IMR-90 (cell line): ENCODE data around the gene MCUB. TPM values are rescaled to one million over a fixed set of nuclear protein-coding genes. Genes with fewer than 3 reads are reported as not detected.

Source experiments
- ATAC-seq: fragments of 200-7000 bp; cut with Tn5 transposase; 2 replicates; pipeline ENCODE4 v1.9.1; 2020; ENCODE audit warnings: low read depth, mild to moderate bottlenecking, moderate library complexity
- BruUV-seq: library from RNA; stranded (reverse); fragments of 400-500 nt; replicated peaks from 2 replicates; lab custom pipeline; 2021; lab: Mats Ljungman, UMichigan
- CTCF ChIA-PET: fragments of 300-600 bp; formaldehyde crosslinking; extraction: SDS; loops from one replicate; lab custom pipeline; 2021; ENCODE audit warnings: antibody characterized with exemption; lab: Yijun Ruan, JAX
- POLR2A ChIA-PET: fragments of 300-600 bp; sonication (Branson Sonifier 250); formaldehyde crosslinking; loops from one replicate; lab custom pipeline; 2022; ENCODE audit warnings: antibody characterized with exemption; ENCODE audit not compliant: unreplicated experiment; lab: Charles Lee
- DNase-seq: peaks from one replicate; pipeline ENCODE4 v3.0.0; 2013
- H2AFZ ChIP-seq: replicated peaks from 2 replicates; pipeline ENCODE3; 2013; ENCODE audit warnings: low read length, mild to moderate bottlenecking; ENCODE audit not compliant: poor library complexity
- H2AK5ac ChIP-seq: 2 replicates; pipeline ENCODE4 v1.6.1; 2013; ENCODE audit warnings: low read depth, low read length, inconsistent platforms
- H2AK9ac ChIP-seq: replicated peaks from 2 replicates; pipeline ENCODE3; 2013; ENCODE audit warnings: mild to moderate bottlenecking, low read depth, low read length, moderate library complexity; ENCODE audit not compliant: poor library complexity
- H2BK120ac ChIP-seq: 2 replicates; pipeline ENCODE4 v1.6.1; 2013; ENCODE audit warnings: low read depth, low read length, inconsistent platforms
- H2BK15ac ChIP-seq: 3 replicates; pipeline ENCODE4 v1.6.1; 2013; ENCODE audit warnings: low read depth, low read length, inconsistent platforms
- H2BK20ac ChIP-seq: 2 replicates; pipeline ENCODE4 v1.6.1; 2013; ENCODE audit warnings: low read depth, mild to moderate bottlenecking, inconsistent platforms, low read length, moderate library complexity
- H2BK5ac ChIP-seq: 2 replicates; pipeline ENCODE4 v1.6.1; 2013; ENCODE audit warnings: mild to moderate bottlenecking, low read depth, low read length, inconsistent platforms; ENCODE audit not compliant: poor library complexity, severe bottlenecking
- H3K14ac ChIP-seq: replicated peaks from 2 replicates; pipeline ENCODE4 v1.6.1; 2013; ENCODE audit warnings: low read depth, low read length, inconsistent platforms
- H3K18ac ChIP-seq: 2 replicates; pipeline ENCODE4 v1.6.1; 2013; ENCODE audit warnings: low read depth, low read length, control low read depth
- H3K23ac ChIP-seq: 2 replicates; pipeline ENCODE4 v1.6.1; 2013; ENCODE audit warnings: low read depth, low read length, inconsistent platforms
- H3K27ac ChIP-seq: 2 replicates; pipeline ENCODE4 v1.5.1; 2013; ENCODE audit warnings: mild to moderate bottlenecking, control low read depth, low read length; ENCODE audit not compliant: insufficient read depth
- H3K27me3 ChIP-seq: 2 replicates; pipeline ENCODE4 v1.6.1; 2013; ENCODE audit warnings: low read length; ENCODE audit not compliant: control insufficient read depth, insufficient read depth
- H3K36me3 ChIP-seq: 2 replicates; pipeline ENCODE4 v1.6.1; 2013; ENCODE audit warnings: low read length, mixed read lengths; ENCODE audit not compliant: control insufficient read depth, insufficient read depth
- H3K4ac ChIP-seq: 2 replicates; pipeline ENCODE4 v1.6.1; 2013; ENCODE audit warnings: low read depth, low read length, inconsistent platforms
- H3K4me1 ChIP-seq: 2 replicates; pipeline ENCODE4 v1.6.1; 2013; ENCODE audit warnings: low read length, mixed read lengths; ENCODE audit not compliant: control insufficient read depth, insufficient read depth
- H3K4me2 ChIP-seq: 2 replicates; pipeline ENCODE4 v1.6.1; 2013; ENCODE audit warnings: low read depth, mild to moderate bottlenecking, control low read depth, low read length, moderate library complexity
- H3K4me3 ChIP-seq: 2 replicates; pipeline ENCODE4 v1.5.1; 2013; ENCODE audit warnings: low read depth, mild to moderate bottlenecking, control low read depth, low read length, moderate library complexity; ENCODE audit not compliant: insufficient read depth
- H3K56ac ChIP-seq: 2 replicates; pipeline ENCODE4 v1.6.1; 2013; ENCODE audit warnings: low read length, inconsistent platforms; ENCODE audit not compliant: insufficient read depth; ENCODE audit errors: extremely low read depth
- H3K79me1 ChIP-seq, 2 experiments: 2 replicates each; pipeline ENCODE4 v1.6.1; 2013; ENCODE audit warnings: low read length in 2 of 2, inconsistent platforms in 1 of 2, low read depth in 1 of 2
- H3K9ac ChIP-seq: 2 replicates; pipeline ENCODE4 v1.6.1; 2013; ENCODE audit warnings: low read depth, low read length, control low read depth
- H3K9me1 ChIP-seq: 2 replicates; pipeline ENCODE4 v1.6.1; 2013; ENCODE audit warnings: low read length, inconsistent platforms; ENCODE audit not compliant: insufficient read depth
- H3K9me3 ChIP-seq: 2 replicates; pipeline ENCODE4 v1.6.1; 2013; ENCODE audit warnings: low read length; ENCODE audit not compliant: control insufficient read depth, insufficient read depth
- H4K20me1 ChIP-seq: 2 replicates; pipeline ENCODE4 v1.6.1; 2013; ENCODE audit warnings: low read length, inconsistent platforms; ENCODE audit not compliant: insufficient read depth
- H4K5ac ChIP-seq: 2 replicates; pipeline ENCODE4 v1.6.1; 2013; ENCODE audit warnings: mild to moderate bottlenecking, low read depth, low read length, control low read depth
- H4K8ac ChIP-seq, 2 experiments: 2 replicates each; pipeline ENCODE4 v1.6.1; 2013; ENCODE audit warnings: low read depth in 2 of 2, low read length in 2 of 2, control low read depth in 1 of 2, inconsistent platforms in 1 of 2
- H4K91ac ChIP-seq: 2 replicates; pipeline ENCODE4 v1.6.1; 2013; ENCODE audit warnings: low read depth, low read length, inconsistent platforms; ENCODE audit not compliant: insufficient read depth
- BHLHE40 ChIP-seq: fragments of 150-350 bp; IDR thresholded peaks from 2 replicates; pipeline ENCODE4 v1.6.1; 2016; ENCODE audit warnings: mild to moderate bottlenecking, low read depth, low read length
- CEBPB ChIP-seq: IDR thresholded peaks from 2 replicates; pipeline ENCODE4 v1.6.1; 2012; ENCODE audit warnings: low read depth, low read length, improper control_type of control experiment
- CHD1 ChIP-seq: IDR thresholded peaks from 2 replicates; pipeline ENCODE4 v1.6.1; 2012; ENCODE audit warnings: low read depth, low read length, improper control_type of control experiment
- FOS ChIP-seq: fragments of 150-350 bp; IDR thresholded peaks from 2 replicates; pipeline ENCODE4 v1.6.1; 2016; ENCODE audit warnings: low read depth, low read length
- MAFK ChIP-seq: IDR thresholded peaks from 2 replicates; pipeline ENCODE4 v1.6.1; 2012; ENCODE audit warnings: low read depth, low read length, improper control_type of control experiment
- MAZ ChIP-seq: IDR thresholded peaks from 2 replicates; pipeline ENCODE4 v1.6.1; 2012; ENCODE audit warnings: low read depth, mild to moderate bottlenecking, low read length, improper control_type of control experiment, moderate library complexity, borderline replicate concordance
- MXI1 ChIP-seq: IDR thresholded peaks from 2 replicates; pipeline ENCODE4 v1.6.1; 2012; ENCODE audit warnings: low read depth, mild to moderate bottlenecking, low read length, moderate library complexity, borderline replicate concordance
- NFE2L2 ChIP-seq: fragments of 150-350 bp; IDR thresholded peaks from 2 replicates; pipeline ENCODE4 v1.6.1; 2016; ENCODE audit warnings: low read depth, mild to moderate bottlenecking, low read length
- POLR2A ChIP-seq: IDR thresholded peaks from 2 replicates; pipeline ENCODE4 v1.6.1; 2012; ENCODE audit warnings: mild to moderate bottlenecking, low read depth, low read length
- RAD21 ChIP-seq: IDR thresholded peaks from 2 replicates; pipeline ENCODE4 v1.6.1; 2012; ENCODE audit warnings: low read length, improper control_type of control experiment
- RCOR1 ChIP-seq: IDR thresholded peaks from 2 replicates; pipeline ENCODE4 v1.6.1; 2012; ENCODE audit warnings: mild to moderate bottlenecking, low read length, improper control_type of control experiment; ENCODE audit not compliant: insufficient replicate concordance
- RFX5 ChIP-seq: IDR thresholded peaks from 2 replicates; pipeline ENCODE4 v1.8.0; 2012; ENCODE audit warnings: low read depth, mild to moderate bottlenecking, low read length, moderate library complexity
- SMC3 ChIP-seq: fragments of 150-350 bp; IDR thresholded peaks from 2 replicates; pipeline ENCODE4 v1.6.1; 2016; ENCODE audit warnings: low read depth, mild to moderate bottlenecking, antibody characterized with exemption, low read length, moderate library complexity
- WGBS, 2 experiments: methylation state at CpG; one replicate each; pipeline versions ENCODE4 v1.1.5 to v1.1.7; 2013; ENCODE audit warnings: missing lambda C conversion rate in 2 of 2; ENCODE audit not compliant: insufficient read length in 1 of 2; ENCODE audit errors: extremely low coverage in 2 of 2; 5-methylcytosine and 5-hydroxymethylcytosine counted together
- dilution Hi-C: fragments of 300-500 bp; cut with HindIII; formaldehyde crosslinking; loops from one replicate; pipeline ENCODE4 v1.14.3; 2018; ENCODE audit warnings: low sequenced_read_pairs; ENCODE audit not compliant: unreplicated experiment
- in situ Hi-C: fragments of 300-500 bp; cut with MboI; formaldehyde crosslinking; loops from 3 replicates; pipeline ENCODE4 v1.14.3; 2019; ENCODE audit warnings: low sequenced_read_pairs, inconsistent platforms, mixed read lengths
- intact Hi-C: fragments of 100-400 bp; cut with micrococcal nuclease; formaldehyde crosslinking; loops from 2 replicates; pipeline ENCODE4 v1.10.0; 2022
- polyA plus RNA-seq, 3 experiments: library from polyadenylated mRNA; depleted of rRNA; stranded (reverse); fragments of >200 nt; gene quantifications; 2 replicates each; pipeline ENCODE4 v1.2.3, GENCODE V29; 2012; ENCODE audit warnings: low replicate concordance in 1 of 3
- total RNA-seq: library from RNA; depleted of rRNA; stranded (reverse); fragments of >200 nt; gene quantifications from 2 replicates; pipeline ENCODE4 v1.2.3, GENCODE V29; 2012
- TF ChIP-seq, protein P1 (sequence below): fragments of 150-350 bp; IDR thresholded peaks from 2 replicates; pipeline ENCODE4 v1.6.1; 2017; ENCODE audit warnings: mild to moderate bottlenecking, antibody characterized with exemption, low read length, low read depth
- TF ChIP-seq, protein P2 (sequence below): fragments of 150-350 bp; IDR thresholded peaks from 2 replicates; pipeline ENCODE4 v1.6.1; 2016; ENCODE audit warnings: low read depth, mild to moderate bottlenecking, low read length, moderate library complexity, borderline replicate concordance
- TF ChIP-seq, protein P3 (sequence below): conservative IDR thresholded peaks from 2 replicates; pipeline ENCODE4 v1.5.1; 2012; ENCODE audit warnings: mild to moderate bottlenecking, low read depth, low read length, improper control_type of control experiment

The MCUB gene
- total and polyA plus RNA-seq, 2 of the 4 experiments (the other 2 are of a cell fraction) = 18.5 to 20.4 TPM

DNA sequence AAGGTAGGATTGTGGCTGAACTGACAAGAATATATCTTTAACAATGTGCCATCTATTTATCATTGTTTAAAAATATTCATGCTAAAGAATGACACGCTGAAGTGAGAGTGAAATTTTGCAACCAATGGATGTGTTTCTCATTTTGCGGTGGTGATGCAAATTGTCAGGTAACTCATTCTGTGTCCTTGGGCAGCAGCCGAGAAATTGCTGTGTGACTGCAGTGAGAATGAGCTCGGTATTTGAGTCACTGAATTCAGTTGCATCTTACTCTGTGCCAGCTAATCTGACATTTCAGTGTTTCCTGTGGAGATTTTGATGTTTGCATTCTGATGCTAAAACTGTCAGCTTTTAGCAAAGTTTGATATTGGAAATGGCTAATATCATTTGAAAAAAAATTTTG lies 28.1 kb downstream of the MCUB start:
- Histone ChIP-seq H3K9me1 (no peaks in the 10 kb centered on the region), H2BK20ac (no peak overlapping the region), H3K18ac (no peak overlapping the region), H2BK15ac (no peak overlapping the region), H2AK5ac (no peak overlapping the region), H2AFZ (no peak overlapping the region), H2AK9ac (no peak overlapping the region), H3K4ac (no peak overlapping the region), H3K23ac (no peak overlapping the region), H3K4me3 (no peak overlapping the region), H3K9me3 (no peaks in the 10 kb centered on the region), H4K91ac (no peak overlapping the region), H3K27ac (no peak overlapping the region), H3K27me3 (no peaks in the 10 kb centered on the region), H3K56ac (no peak overlapping the region), H2BK5ac (no peak overlapping the region), H4K8ac (no peak overlapping the region), H3K14ac (no peak overlapping the region), H3K4me1 (peaks cover 1% of the 10 kb centered on the region; the same call in 1 of the 2 replicates), H3K79me1 (peaks cover 2 to 4% of the 10 kb centered on the region in 2 experiments; a peak in 2 of 4 replicates), H2BK120ac (no peak overlapping the region), H3K4me2 (no peak overlapping the region), H4K5ac (no peak overlapping the region), H3K36me3 (no peaks in the 10 kb centered on the region), H4K20me1 (no peaks in the 10 kb centered on the region), H3K9ac (no peak overlapping the region)
- intact Hi-C loops = no loop called here
- no TSS peak for BruUV-seq
- CTCF ChIA-PET = no interaction called here
- ATAC-seq = no peak
- dilution Hi-C loops = no loop called here
- in situ Hi-C loops = no loop called here
- DNase-seq = no peak
- WGBS, 2 experiments = 50% methylated on average over 1 of the region's 4 CpGs; no CpG with 5 or more reads in 1 of the 2 experiments
- TF ChIP-seq MAFK (no peak), CHD1 (no peak), FOS (no peak), MAZ (no peak), RAD21 (no peak), POLR2A (no peak), CEBPB (no peak), MXI1 (no peak), RCOR1 (no peak), BHLHE40 (no peak), NFE2L2 (no peak), SMC3 (no peak), RFX5 (no peak)
- TF ChIP-seq, protein P1, sequence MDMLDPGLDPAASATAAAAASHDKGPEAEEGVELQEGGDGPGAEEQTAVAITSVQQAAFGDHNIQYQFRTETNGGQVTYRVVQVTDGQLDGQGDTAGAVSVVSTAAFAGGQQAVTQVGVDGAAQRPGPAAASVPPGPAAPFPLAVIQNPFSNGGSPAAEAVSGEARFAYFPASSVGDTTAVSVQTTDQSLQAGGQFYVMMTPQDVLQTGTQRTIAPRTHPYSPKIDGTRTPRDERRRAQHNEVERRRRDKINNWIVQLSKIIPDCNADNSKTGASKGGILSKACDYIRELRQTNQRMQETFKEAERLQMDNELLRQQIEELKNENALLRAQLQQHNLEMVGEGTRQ = no peak
- TF ChIP-seq, protein P2, sequence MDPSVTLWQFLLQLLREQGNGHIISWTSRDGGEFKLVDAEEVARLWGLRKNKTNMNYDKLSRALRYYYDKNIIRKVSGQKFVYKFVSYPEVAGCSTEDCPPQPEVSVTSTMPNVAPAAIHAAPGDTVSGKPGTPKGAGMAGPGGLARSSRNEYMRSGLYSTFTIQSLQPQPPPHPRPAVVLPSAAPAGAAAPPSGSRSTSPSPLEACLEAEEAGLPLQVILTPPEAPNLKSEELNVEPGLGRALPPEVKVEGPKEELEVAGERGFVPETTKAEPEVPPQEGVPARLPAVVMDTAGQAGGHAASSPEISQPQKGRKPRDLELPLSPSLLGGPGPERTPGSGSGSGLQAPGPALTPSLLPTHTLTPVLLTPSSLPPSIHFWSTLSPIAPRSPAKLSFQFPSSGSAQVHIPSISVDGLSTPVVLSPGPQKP = no peak
- TF ChIP-seq, protein P3, sequence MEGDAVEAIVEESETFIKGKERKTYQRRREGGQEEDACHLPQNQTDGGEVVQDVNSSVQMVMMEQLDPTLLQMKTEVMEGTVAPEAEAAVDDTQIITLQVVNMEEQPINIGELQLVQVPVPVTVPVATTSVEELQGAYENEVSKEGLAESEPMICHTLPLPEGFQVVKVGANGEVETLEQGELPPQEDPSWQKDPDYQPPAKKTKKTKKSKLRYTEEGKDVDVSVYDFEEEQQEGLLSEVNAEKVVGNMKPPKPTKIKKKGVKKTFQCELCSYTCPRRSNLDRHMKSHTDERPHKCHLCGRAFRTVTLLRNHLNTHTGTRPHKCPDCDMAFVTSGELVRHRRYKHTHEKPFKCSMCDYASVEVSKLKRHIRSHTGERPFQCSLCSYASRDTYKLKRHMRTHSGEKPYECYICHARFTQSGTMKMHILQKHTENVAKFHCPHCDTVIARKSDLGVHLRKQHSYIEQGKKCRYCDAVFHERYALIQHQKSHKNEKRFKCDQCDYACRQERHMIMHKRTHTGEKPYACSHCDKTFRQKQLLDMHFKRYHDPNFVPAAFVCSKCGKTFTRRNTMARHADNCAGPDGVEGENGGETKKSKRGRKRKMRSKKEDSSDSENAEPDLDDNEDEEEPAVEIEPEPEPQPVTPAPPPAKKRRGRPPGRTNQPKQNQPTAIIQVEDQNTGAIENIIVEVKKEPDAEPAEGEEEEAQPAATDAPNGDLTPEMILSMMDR = no peak
- POLR2A ChIA-PET = no interaction called here
